GM20000 (cell line): Measurements from ENCODE around the gene RFX8.

ENCODE experiments used
- DNase-seq: peaks from one replicate; pipeline ENCODE4 v3.0.0; 2012; ENCODE audit warnings: low spot score
- TF ChIP-seq, protein P1 (sequence below): IDR thresholded peaks from 2 replicates; pipeline ENCODE4 v1.5.1; 2012; ENCODE audit warnings: mild to moderate bottlenecking, control low read depth; ENCODE audit errors: extremely low read depth, missing control alignments

RFX8 gene

DNA sequence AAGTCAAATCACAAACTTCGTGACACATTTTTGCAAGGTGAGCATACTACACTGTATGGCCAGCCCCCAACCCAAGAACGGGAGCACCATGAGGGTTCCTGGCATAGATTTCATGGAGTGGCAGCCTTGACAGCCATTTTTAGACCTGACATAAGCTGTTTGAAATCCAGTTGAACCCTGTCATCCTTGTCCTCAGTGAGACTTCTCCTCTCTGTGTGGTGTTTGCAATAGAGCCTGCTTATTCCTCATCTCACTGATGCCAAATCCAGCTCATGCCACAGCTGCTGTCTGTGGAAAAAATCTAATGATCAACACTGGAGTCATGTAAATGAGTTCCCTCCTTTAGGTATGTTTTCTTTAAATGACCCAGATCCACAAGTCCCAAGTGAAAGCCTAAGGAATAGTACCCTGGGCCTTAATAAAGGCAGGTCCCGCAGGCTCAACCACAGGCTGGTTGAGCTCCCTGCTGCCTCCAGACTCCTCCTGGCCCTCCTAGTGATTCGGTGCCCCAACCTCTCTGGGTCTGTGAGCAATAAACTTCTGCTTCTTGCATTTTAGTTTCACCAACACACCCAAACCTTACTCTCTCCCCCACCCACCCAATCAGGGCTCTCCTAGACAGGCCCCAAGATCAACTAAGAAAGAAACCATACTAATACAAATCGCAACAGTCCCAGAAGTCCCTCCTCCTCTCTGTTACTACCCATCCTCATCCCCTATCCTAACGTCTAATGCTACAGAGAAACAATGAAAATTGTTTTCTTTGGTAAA is 79.2 kb downstream of the RFX8 start:
- DNase-seq: no peak
- TF ChIP-seq, protein P1, sequence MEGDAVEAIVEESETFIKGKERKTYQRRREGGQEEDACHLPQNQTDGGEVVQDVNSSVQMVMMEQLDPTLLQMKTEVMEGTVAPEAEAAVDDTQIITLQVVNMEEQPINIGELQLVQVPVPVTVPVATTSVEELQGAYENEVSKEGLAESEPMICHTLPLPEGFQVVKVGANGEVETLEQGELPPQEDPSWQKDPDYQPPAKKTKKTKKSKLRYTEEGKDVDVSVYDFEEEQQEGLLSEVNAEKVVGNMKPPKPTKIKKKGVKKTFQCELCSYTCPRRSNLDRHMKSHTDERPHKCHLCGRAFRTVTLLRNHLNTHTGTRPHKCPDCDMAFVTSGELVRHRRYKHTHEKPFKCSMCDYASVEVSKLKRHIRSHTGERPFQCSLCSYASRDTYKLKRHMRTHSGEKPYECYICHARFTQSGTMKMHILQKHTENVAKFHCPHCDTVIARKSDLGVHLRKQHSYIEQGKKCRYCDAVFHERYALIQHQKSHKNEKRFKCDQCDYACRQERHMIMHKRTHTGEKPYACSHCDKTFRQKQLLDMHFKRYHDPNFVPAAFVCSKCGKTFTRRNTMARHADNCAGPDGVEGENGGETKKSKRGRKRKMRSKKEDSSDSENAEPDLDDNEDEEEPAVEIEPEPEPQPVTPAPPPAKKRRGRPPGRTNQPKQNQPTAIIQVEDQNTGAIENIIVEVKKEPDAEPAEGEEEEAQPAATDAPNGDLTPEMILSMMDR: no peak

DNA sequence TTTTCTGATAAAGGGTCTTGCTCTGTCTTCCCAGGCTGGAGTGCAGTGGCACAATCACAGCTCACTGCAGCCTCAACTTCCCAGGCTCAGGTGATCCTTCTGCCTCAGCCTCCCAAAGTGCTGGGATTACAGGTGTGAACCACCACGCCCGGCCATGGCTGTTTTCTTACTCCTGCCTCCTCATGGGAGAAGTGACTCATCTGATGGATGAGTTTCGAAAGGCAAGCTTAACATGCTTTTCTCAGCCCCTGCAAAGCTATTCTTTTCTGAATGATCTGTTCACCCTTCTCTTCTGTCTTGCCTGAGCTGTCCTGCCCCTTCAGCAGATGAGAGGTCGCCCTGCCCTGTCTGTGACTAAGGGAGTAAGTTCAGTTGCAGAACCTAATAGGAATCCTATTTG is 86.7 kb downstream of the RFX8 start:
- TF ChIP-seq, protein P1: no peak
- DNase-seq: no peak

DNA sequence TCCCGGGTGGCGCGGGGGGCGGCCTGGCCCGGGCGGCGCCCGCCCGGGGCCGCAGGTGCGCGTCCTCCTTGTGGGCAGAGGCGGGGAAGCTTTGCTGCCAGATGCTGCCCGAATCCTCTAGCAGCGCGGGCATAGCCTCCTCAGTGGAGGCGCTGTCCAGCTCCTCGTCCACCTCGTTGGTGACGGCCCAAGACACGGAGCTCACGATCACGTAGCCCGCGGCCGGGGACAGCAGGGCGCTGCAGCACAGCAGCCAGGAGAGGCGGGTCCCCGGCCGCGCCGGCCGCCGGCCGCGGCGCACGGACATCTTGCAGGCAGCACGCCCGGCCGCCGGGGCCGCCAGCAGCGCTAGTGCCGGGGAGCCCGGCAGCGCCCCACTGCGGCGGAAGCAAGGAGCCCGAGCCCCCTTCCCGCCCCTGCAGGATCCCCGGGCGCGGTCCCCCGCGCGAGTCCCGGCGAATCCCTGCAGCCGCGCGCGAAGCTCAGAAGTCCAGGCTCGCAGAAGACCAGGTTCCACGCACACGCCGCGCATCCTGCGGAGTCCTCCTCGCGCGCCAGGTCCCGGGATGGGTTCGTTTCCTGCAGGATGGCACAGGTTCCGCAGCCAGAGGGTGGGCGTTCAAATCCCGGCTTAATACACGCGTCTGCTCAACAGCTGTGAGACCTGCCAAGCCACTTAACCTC is 87.6 kb downstream of the RFX8 start, which contains the start of gene CREG2:
CREG2 (minus strand) TSS at position 353 of the 684 bp plus-strand sequence; CDS start at position 307, 46 bp downstream.
- DNase-seq: peak; percentile 61
- TF ChIP-seq, protein P1: peak; percentile 16

DNA sequence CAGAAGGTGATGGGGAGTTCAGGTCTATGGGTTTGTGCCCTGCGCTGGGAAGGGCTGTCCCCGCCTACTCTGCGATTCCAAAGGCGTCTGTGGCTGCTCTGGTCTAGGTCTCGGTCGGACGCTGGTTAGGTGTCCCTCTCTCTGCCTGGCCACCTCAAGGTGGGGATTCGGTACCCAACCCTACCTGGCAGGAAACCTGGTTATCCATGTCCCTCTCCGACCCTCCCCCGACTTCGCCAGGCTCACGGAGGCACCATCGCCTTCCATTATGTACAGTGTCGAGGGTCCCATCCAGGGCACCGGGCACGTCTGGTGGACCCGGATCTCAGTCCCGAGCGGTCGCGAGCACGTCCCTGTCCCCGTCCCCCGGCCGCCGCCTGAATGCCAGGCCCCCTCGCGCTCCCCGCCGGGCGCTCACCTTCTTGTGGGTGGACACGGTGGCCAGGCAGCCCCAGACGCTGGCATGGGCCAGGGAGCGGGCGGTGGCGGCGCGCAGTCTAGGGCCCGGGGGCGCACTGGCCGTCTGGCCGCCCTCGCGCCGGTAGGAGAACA is 88.2 kb downstream of the RFX8 start:
- DNase-seq: no peak
- TF ChIP-seq, protein P1: no peak

DNA sequence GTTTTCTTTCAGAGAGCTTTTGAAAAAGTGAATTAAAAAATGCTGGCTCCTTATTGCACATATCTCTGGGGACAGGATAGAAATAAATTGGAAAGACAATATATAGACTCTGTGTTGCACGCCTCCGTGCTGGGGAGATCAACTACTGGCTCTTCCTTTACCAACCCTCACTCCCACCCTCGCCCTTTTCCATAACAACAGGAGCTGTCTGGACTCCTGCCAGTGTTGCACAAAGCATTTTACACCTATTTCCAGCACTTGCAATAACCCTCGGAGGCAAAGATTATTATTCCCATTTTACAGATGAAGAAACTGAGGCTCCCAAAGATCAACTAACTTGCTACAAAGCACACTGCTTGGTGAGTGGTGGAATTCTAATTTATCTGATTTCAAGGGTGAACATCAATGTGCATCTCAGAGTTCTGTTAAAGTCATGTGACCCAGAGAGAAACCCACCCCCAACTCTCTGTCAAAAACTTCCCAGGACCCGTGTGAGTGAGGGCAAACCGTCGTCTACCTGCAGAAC is 91.8 kb downstream of the RFX8 start:
- TF ChIP-seq, protein P1: no peak
- DNase-seq: no peak

DNA sequence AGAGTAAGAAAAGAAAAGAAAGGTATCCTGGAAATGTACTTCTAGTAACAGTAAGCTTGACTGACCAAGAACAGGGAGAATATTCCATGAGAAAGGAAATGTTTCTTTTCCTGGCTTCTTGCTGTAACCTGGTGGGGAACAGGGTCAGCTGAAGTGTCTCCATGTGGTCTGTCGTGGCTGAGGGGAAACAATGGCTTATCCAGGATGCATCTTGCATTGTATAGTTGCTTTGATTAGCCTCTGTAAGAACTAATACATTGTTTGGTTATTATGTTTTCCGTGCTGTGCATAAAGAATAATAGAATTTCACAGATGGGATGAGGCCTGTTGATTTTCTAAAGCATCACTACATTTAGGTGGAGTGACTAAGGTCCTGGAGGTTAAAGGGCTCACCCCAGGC is 92.5 kb downstream of the RFX8 start:
- no peak for DNase-seq
- TF ChIP-seq, protein P1: no peak

DNA sequence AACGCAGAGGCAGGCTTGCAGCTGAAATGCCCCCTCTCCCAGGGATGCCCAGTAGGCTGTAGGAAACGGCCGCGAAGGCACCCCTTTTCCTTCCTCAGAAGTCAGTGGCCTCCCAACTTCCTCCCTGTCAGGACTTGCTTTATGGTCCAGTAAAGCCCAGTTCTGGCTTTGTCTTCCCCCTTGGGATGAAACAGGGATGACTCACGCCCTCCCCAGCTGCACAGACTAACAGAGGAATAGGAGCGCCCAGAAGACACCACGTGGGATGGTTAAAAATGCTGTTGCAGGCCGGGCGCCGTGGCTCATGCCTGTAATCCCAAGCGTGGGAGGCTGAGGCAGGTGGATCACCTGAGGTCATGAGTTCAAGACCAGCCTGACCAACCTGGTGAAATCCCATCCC is 94.5 kb downstream of the RFX8 start:
- no peak for DNase-seq
- TF ChIP-seq, protein P1: no peak
